GM12892 (cell line): ENCODE results near the gene DSG2.

Experiments
- DNase-seq: peaks from one replicate; pipeline ENCODE4 v3.0.0; 2011; ENCODE audit not compliant: insufficient read length
- FAIRE-seq: peaks from 2 replicates; lab custom pipeline; 2011; peaks lifted over from hg19 to GRCh38; lab: Jason Lieb, UNC
- POLR2A ChIP-seq: IDR thresholded peaks from 2 replicates; pipeline ENCODE4 v1.6.1; 2011; ENCODE audit warnings: low read depth, low read length, control low read depth
- POLR2AphosphoS5 ChIP-seq: IDR thresholded peaks from 2 replicates; pipeline ENCODE4 v1.6.1; 2011; ENCODE audit warnings: low read depth, low read length, control low read depth
- TAF1 ChIP-seq: IDR thresholded peaks from 2 replicates; pipeline ENCODE4 v1.6.1; 2011; ENCODE audit warnings: low read depth, mild to moderate bottlenecking, control low read depth, low read length, borderline replicate concordance

Gene DSG2

GRCh38 chr18:31526374-31526773, 28.4 kb downstream of the DSG2 start:
- DNase-seq: no peak
- TF ChIP-seq POLR2A: no peak
- TF ChIP-seq TAF1: no peak
- TF ChIP-seq POLR2AphosphoS5: no peak
- no peak for FAIRE-seq

- TF ChIP-seq POLR2AphosphoS5 (no peak), TAF1 (no peak), POLR2A (no peak)
- no peak for DNase-seq
- peak; percentile 67 for FAIRE-seq
Measured at GRCh38 chr18:31533236-31533635, 35.3 kb downstream of the DSG2 start.

GRCh38 chr18:31538837-31539236, 40.9 kb downstream of the DSG2 start:
- TF ChIP-seq POLR2AphosphoS5: no peak
- TF ChIP-seq POLR2A: no peak
- no peak for TF ChIP-seq TAF1
- DNase-seq (no peak), FAIRE-seq (no peak)

- DNase-seq: no peak
- no peak for FAIRE-seq
- TF ChIP-seq POLR2AphosphoS5 (no peak), POLR2A (no peak)
Measured at GRCh38 chr18:31546476-31546875, 48.5 kb downstream of the DSG2 start.

- FAIRE-seq: no peak
- no peak for DNase-seq
Measured at GRCh38 chr18:31548853-31549252, 50.9 kb downstream of the DSG2 start.

GRCh38 chr18:31549416-31549815, 51.4 kb downstream of the DSG2 start:
- TF ChIP-seq TAF1: no peak
- TF ChIP-seq POLR2AphosphoS5: no peak
- no peak for TF ChIP-seq POLR2A
- no peak for DNase-seq
- FAIRE-seq: no peak

More at GRCh38 chr18:31548853-31549252, 50.9 kb downstream of the DSG2 start:
- TF ChIP-seq POLR2AphosphoS5 (no peak), POLR2A (no peak), TAF1 (no peak)

GRCh38 chr18:31551883-31552282, 53.9 kb downstream of the DSG2 start:
- TF ChIP-seq TAF1: no peak
- TF ChIP-seq POLR2AphosphoS5: no peak
- no peak for TF ChIP-seq POLR2A
- FAIRE-seq: no peak

GRCh38 chr18:31553800-31554199, 55.8 kb downstream of the DSG2 start:
- no peak for DNase-seq
- no peak for FAIRE-seq
- no peak for TF ChIP-seq POLR2A
- no peak for TF ChIP-seq POLR2AphosphoS5
- no peak for TF ChIP-seq TAF1

More at GRCh38 chr18:31551883-31552282, 53.9 kb downstream of the DSG2 start:
- no peak for DNase-seq

- TF ChIP-seq POLR2AphosphoS5 (no peak), POLR2A (no peak), TAF1 (no peak)
- DNase-seq (no peak), FAIRE-seq (no peak)
Measured at GRCh38 chr18:31554776-31555175, 56.8 kb downstream of the DSG2 start.

- FAIRE-seq (peak; percentile 97), DNase-seq (no peak)
- TF ChIP-seq POLR2A (no peak), POLR2AphosphoS5 (no peak)
Measured at GRCh38 chr18:31555971-31556747, 58.2 kb downstream of the DSG2 start.

GRCh38 chr18:31557446-31557845, 59.5 kb downstream of the DSG2 start:
- TF ChIP-seq TAF1 (no peak), POLR2AphosphoS5 (no peak), POLR2A (no peak)
- no peak for DNase-seq
- FAIRE-seq: no peak

GRCh38 chr18:31558567-31558966, 60.6 kb downstream of the DSG2 start:
- DNase-seq (no peak), FAIRE-seq (no peak)
- TF ChIP-seq POLR2AphosphoS5 (no peak), TAF1 (no peak), POLR2A (no peak)

GRCh38 chr18:31562726-31563125, 64.7 kb downstream of the DSG2 start:
- no peak for DNase-seq
- TF ChIP-seq TAF1 (no peak), POLR2AphosphoS5 (no peak), POLR2A (no peak)
- FAIRE-seq: no peak
